Measurements from ENCODE around the gene KRTAP26-1.

GRCh38 chr21:30333736-30334135 lies 13.6 kb upstream of the KRTAP26-1 start:
- no peak for TF ChIP-seq CTCF (conservative IDR thresholded peaks at IDR 0.05)
- no peak for TF ChIP-seq EZH2 (IDR thresholded peaks at IDR 0.05; ENCODE audit: low read depth)

Measured in PC-9 (cell line).